Transverse colon (tissue), 4 donors: Measurements from ENCODE around the gene COL4A1. TPM values are rescaled to one million over a fixed set of nuclear protein-coding genes. Genes with fewer than 3 reads are reported as not detected.

ENCODE experiments used
- DNase-seq: peaks from one replicate; pipeline ENCODE4 v3.0.0-alpha.2; 2019
- H3K27ac ChIP-seq, 4 donors: fragments of 200-600 bp; sonication (generic); 2 replicates each; pipeline ENCODE4 v1.5.1; 2016 to 2018; ENCODE audit warnings: inconsistent platforms in 4 of 4
- H3K27me3 ChIP-seq: fragments of 200-600 bp; sonication (generic); 2 replicates; pipeline ENCODE4 v1.5.1; 2017; ENCODE audit warnings: inconsistent platforms
- H3K36me3 ChIP-seq, 4 donors: fragments of 200-600 bp; sonication (generic); 2 replicates each; pipeline ENCODE4 v1.5.1; 2017 to 2019; ENCODE audit warnings: inconsistent platforms in 4 of 4
- H3K4me1 ChIP-seq, 4 donors: fragments of 200-600 bp; sonication (generic); 2 replicates each; pipeline ENCODE4 v1.5.1; 2017 to 2020; ENCODE audit warnings: inconsistent platforms in 4 of 4
- H3K4me3 ChIP-seq, 4 donors: fragments of 200-600 bp; sonication (generic); 1 replicate in 1 of 4; 2 replicates in 3 of 4; pipeline versions ENCODE4 v1.5.1 to v1.6.1; 2017 to 2019; ENCODE audit warnings: inconsistent platforms in 4 of 4
- H3K9me3 ChIP-seq, 2 donors: fragments of 200-600 bp; sonication (generic); 2 replicates each; pipeline ENCODE4 v1.5.1; 2017 to 2019; ENCODE audit warnings: inconsistent platforms in 2 of 2
- CTCF ChIP-seq, 5 experiments: fragments of 200-600 bp in 3 of 5; fragments of 450-650 bp in 2 of 5; sonication (generic) in 3 of 5; IDR thresholded peaks; 1 replicate in 2 of 5; 2 replicates in 3 of 5; pipeline ENCODE4 v1.5.1; 2016 to 2017; ENCODE audit warnings: antibody characterized with exemption in 5 of 5, inconsistent platforms in 3 of 5, mild to moderate bottlenecking in 2 of 5, moderate library complexity in 1 of 5
- EP300 ChIP-seq: sonication (generic); formaldehyde crosslinking; IDR thresholded peaks from one replicate; pipeline ENCODE4 v1.6.1; 2017; ENCODE audit warnings: antibody characterized with exemption, low read depth
- POLR2A ChIP-seq: fragments of 450-650 bp; IDR thresholded peaks from one replicate; pipeline ENCODE4 v1.6.1; 2016; ENCODE audit warnings: antibody characterized with exemption, mild to moderate bottlenecking, moderate library complexity
- POLR2AphosphoS5 ChIP-seq, 3 donors: sonication (generic); formaldehyde crosslinking; IDR thresholded peaks; one replicate each; pipeline ENCODE4 v1.6.1; 2016; ENCODE audit warnings: antibody characterized with exemption in 3 of 3
- WGBS, 2 donors: methylation state at CpG; one replicate each; pipeline ENCODE4 v1.1.5; 2018; ENCODE audit warnings: low coverage in 1 of 2; 5-methylcytosine and 5-hydroxymethylcytosine counted together
- in situ Hi-C, 4 donors: fragments of 200-750 bp; cut with MboI; loops; one replicate each; pipeline versions ENCODE4 v1.15.0 to v1.15.1; 2017; ENCODE audit warnings: low sequenced_read_pairs in 3 of 4, low pct_ligation_motif_present in 1 of 4, low pct_unique_long_range_greater_than_20kb in 1 of 4
- intact Hi-C: fragments of 100-400 bp; cut with DNase I; formaldehyde crosslinking; loops from one replicate; pipeline ENCODE4 v1.15.1; 2023; ENCODE audit warnings: low total_unique reads
- total RNA-seq, 4 donors: library from RNA; depleted of rRNA; stranded (reverse); fragments of >200 nt; gene quantifications; one replicate each; pipeline ENCODE4 v1.1.0, GENCODE V29; 2016

Gene COL4A1
- total RNA-seq, 4 donors from 2014 or later = 46.4 to 180 (median 99.2) TPM

GRCh38 chr13:110209950-110210603, 96.9 kb downstream of the COL4A1 start:
- in situ Hi-C loops = no loop called here
- TF ChIP-seq CTCF (IDR thresholded peaks at IDR 0.05) = no peak
- TF ChIP-seq POLR2A = no peak
- TF ChIP-seq POLR2AphosphoS5 (IDR thresholded peaks at IDR 0.05) = no peak
- no peak for TF ChIP-seq EP300
- Histone ChIP-seq H3K27me3 (no peaks in the 10 kb centered on the region), H3K27ac (no peak overlapping the region), H3K9me3 (no peaks in the 10 kb centered on the region), H3K36me3 (peaks cover 0 to 7% (median 3%) of the 10 kb centered on the region in 4 donors), H3K4me1 (peaks cover 0 to 16% (median 2%) of the 10 kb centered on the region in 4 donors), H3K4me3 (no peak overlapping the region)
- 84 to 92% methylated on average over 12 to 14 of the region's 14 CpGs for WGBS, 2 donors
- no peak for DNase-seq
- intact Hi-C loops = no loop called here

- Histone ChIP-seq H3K27ac (no peak overlapping the region), H3K27me3 (no peaks in the 10 kb centered on the region), H3K4me1 (peaks cover 0 to 13% (median 2%) of the 10 kb centered on the region in 4 donors), H3K4me3 (no peak overlapping the region), H3K36me3 (peaks cover 0 to 7% (median 3%) of the 10 kb centered on the region in 4 donors), H3K9me3 (no peaks in the 10 kb centered on the region)
- DNase-seq = no peak
- intact Hi-C loops (no loop called here), in situ Hi-C loops (no loop called here)
- 91% methylated on average over 10 of the region's 10 CpGs; no CpG with 5 or more reads in 1 of the 2 donors for WGBS, 2 donors
- TF ChIP-seq CTCF (IDR thresholded peaks at IDR 0.05) = no peak
Observed at GRCh38 chr13:110208116-110208515, 98.8 kb downstream of the COL4A1 start.

DNA sequence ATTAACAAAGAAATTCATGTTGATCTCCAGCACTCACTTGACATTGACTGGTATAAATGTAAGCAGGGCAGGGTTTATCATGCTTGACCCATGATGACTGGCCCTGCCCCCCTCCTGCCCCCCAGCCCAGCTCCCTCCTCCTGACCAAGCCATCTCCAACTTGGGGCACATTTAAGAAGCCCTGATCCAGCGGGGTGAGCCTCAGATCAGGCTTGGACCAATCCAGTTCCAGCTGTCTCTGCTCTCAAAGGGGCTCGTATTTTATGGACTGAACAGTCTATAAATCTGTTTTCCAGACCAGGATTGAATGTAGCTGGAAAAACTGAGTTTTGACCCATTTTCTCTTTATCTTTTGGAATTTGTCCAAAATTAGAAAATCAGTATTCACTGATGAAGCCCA, 100.0 kb downstream of the COL4A1 start:
- DNase-seq = no peak
- intact Hi-C loops = no loop called here
- H3K4me1 ChIP-seq = peaks cover 0 to 13% (median 2%) of the 10 kb centered on the region in 4 donors
- peaks cover 0 to 7% (median 3%) of the 10 kb centered on the region in 4 donors for H3K36me3 ChIP-seq
- TF ChIP-seq CTCF (IDR thresholded peaks at IDR 0.05) = no peak
- no peak overlapping the region for H3K4me3 ChIP-seq
- in situ Hi-C loops = no loop called here
- H3K9me3 ChIP-seq = no peaks in the 10 kb centered on the region
- WGBS, 2 donors = 53 to 100% methylated on average over 1 to 2 of the region's 2 CpGs
- no peak overlapping the region for H3K27ac ChIP-seq
- H3K27me3 ChIP-seq = no peaks in the 10 kb centered on the region

DNA sequence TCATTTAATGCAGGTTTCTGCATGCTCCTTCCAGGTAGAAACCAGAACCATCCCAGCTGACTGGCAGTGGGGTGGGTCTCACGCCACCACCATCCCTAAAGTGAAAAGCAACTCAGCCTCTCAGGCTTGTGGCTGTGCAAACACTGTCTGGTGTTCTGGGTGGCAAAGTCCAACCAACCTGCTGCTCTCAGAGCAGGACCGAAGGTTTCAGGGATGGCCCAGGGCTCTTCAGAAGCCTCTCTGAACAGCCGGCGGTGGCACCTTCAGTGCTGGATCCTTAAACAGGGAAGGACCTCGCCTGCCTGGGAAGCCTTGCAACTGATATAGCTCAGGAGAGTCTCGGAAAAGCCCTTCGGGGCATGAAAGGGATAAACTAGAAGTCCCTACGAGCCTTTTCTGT, 100.8 kb downstream of the COL4A1 start:
- H3K4me1 ChIP-seq = peaks cover 0 to 13% (median 2%) of the 10 kb centered on the region in 4 donors
- 50% methylated on average over 8 of the region's 8 CpGs; no CpG with 5 or more reads in 1 of the 2 donors for WGBS, 2 donors
- H3K27me3 ChIP-seq = no peaks in the 10 kb centered on the region
- DNase-seq = peak; percentile 45
- in situ Hi-C loops = no loop called here
- intact Hi-C loops = no loop called here
- H3K4me3 ChIP-seq = no peak overlapping the region
- peak overlapping the region in 2 of 4 donors; percentile 19 to 50 for H3K27ac ChIP-seq
- no peaks in the 10 kb centered on the region for H3K9me3 ChIP-seq
- TF ChIP-seq EP300 (no peak), CTCF (IDR thresholded peaks at IDR 0.05) (no peak)
- peaks cover 0 to 7% (median 1%) of the 10 kb centered on the region in 4 donors for H3K36me3 ChIP-seq
